ENCODE results near the gene KCTD5. TPM values are rescaled to one million over a fixed set of nuclear protein-coding genes. Genes with fewer than 3 reads are reported as not detected.

Gene KCTD5
- total RNA-seq, 3 donors from 2014 or later (not counting 1 experiment from before 2014, with no cell fraction given) = 34.2 to 37.9 (median 36.5) TPM

- no peak overlapping the region for H3K27ac Mint-ChIP-seq
- no peaks in the 10 kb centered on the region for H3K9me3 Mint-ChIP-seq
- H3K4me3 Mint-ChIP-seq = no peak overlapping the region
Measured at GRCh38 chr16:2728034-2728433, 45.7 kb downstream of the KCTD5 start.

GRCh38 chr16:2734844-2735515 is 52.7 kb downstream of the KCTD5 start:
- no peak overlapping the region for H3K27ac Mint-ChIP-seq
- Histone ChIP-seq H3K9me3 (ENCODE audit: control insufficient read depth, insufficient read depth, low read length) (no peaks in the 10 kb centered on the region), H3K4me3 (ENCODE audit: low read length) (no peak overlapping the region), H3K27me3 (ENCODE audit: control insufficient read depth, insufficient read depth, low read length) (no peaks in the 10 kb centered on the region), H3K27ac (ENCODE audit: low read length) (no peak overlapping the region), H3K4me1 (ENCODE audit: control insufficient read depth, insufficient read depth, low read length) (no peaks in the 10 kb centered on the region), H3K36me3 (ENCODE audit: control insufficient read depth, insufficient read depth, low read length) (no peaks in the 10 kb centered on the region)
- no peaks in the 10 kb centered on the region for H3K36me3 Mint-ChIP-seq
- WGBS (ENCODE audit: insufficient coverage) = 47% methylated on average over 9 of the region's 10 CpGs
- H3K9me3 Mint-ChIP-seq = no peaks in the 10 kb centered on the region
- H3K27me3 Mint-ChIP-seq (ENCODE audit: low read depth in 2 of 2) = no peaks in the 10 kb centered on the region
- TF ChIP-seq CTCF (IDR thresholded peaks at IDR 0.05) = no peak
- H3K4me3 Mint-ChIP-seq = no peak overlapping the region
- ATAC-seq (no peak), DNase-seq (no peak)
- intact Hi-C loops (cut with micrococcal nuclease) = no loop called here
- no peaks in the 10 kb centered on the region for H3K4me1 Mint-ChIP-seq

More at GRCh38 chr16:2728034-2728433, 45.7 kb downstream of the KCTD5 start:
- Histone ChIP-seq H3K27ac (ENCODE audit: low read length) (no peak overlapping the region), H3K27me3 (ENCODE audit: control insufficient read depth, insufficient read depth, low read length) (no peaks in the 10 kb centered on the region), H3K4me3 (ENCODE audit: low read length) (no peak overlapping the region), H3K36me3 (ENCODE audit: control insufficient read depth, insufficient read depth, low read length) (no peaks in the 10 kb centered on the region), H3K9me3 (ENCODE audit: control insufficient read depth, insufficient read depth, low read length) (no peaks in the 10 kb centered on the region), H3K4me1 (ENCODE audit: control insufficient read depth, insufficient read depth, low read length) (no peaks in the 10 kb centered on the region)
- no peak for ATAC-seq
- peaks cover 4 to 7% of the 10 kb centered on the region in 2 donors for H3K27me3 Mint-ChIP-seq (ENCODE audit: low read depth in 2 of 2)
- WGBS (ENCODE audit: insufficient coverage) = 87% methylated on average over 3 of the region's 7 CpGs
- H3K36me3 Mint-ChIP-seq = no peaks in the 10 kb centered on the region
- H3K4me1 Mint-ChIP-seq = no peaks in the 10 kb centered on the region
- TF ChIP-seq CTCF (IDR thresholded peaks at IDR 0.05) = no peak
- intact Hi-C loops (cut with micrococcal nuclease) = no loop called here
- no peak for DNase-seq

GRCh38 chr16:2736476-2737237 is 54.3 kb downstream of the KCTD5 start:
- Histone ChIP-seq H3K9me3 (ENCODE audit: control insufficient read depth, insufficient read depth, low read length) (no peaks in the 10 kb centered on the region), H3K36me3 (ENCODE audit: control insufficient read depth, insufficient read depth, low read length) (no peaks in the 10 kb centered on the region), H3K4me1 (ENCODE audit: control insufficient read depth, insufficient read depth, low read length) (no peaks in the 10 kb centered on the region), H3K4me3 (ENCODE audit: low read length) (no peak overlapping the region), H3K27ac (ENCODE audit: low read length) (no peak overlapping the region), H3K27me3 (ENCODE audit: control insufficient read depth, insufficient read depth, low read length) (no peaks in the 10 kb centered on the region)
- H3K4me1 Mint-ChIP-seq = no peaks in the 10 kb centered on the region
- ATAC-seq (no peak), DNase-seq (no peak)
- WGBS (ENCODE audit: insufficient coverage) = 94% methylated on average over 11 of the region's 11 CpGs
- intact Hi-C loops (cut with micrococcal nuclease) = no loop called here
- H3K4me3 Mint-ChIP-seq = no peak overlapping the region
- H3K27me3 Mint-ChIP-seq (ENCODE audit: low read depth in 2 of 2) = no peaks in the 10 kb centered on the region
- H3K27ac Mint-ChIP-seq = no peak overlapping the region
- H3K36me3 Mint-ChIP-seq = no peaks in the 10 kb centered on the region
- TF ChIP-seq CTCF (IDR thresholded peaks at IDR 0.05) = no peak
- H3K9me3 Mint-ChIP-seq = no peaks in the 10 kb centered on the region

Data from natural killer cell (primary cell).